GM12875 (cell line): ENCODE results near the gene DENND2A.
"Not testable (repeated sequence)": the region's sequence is repeated elsewhere in the genome, so short reads cannot be mapped to it uniquely, and the experiment has no call there.

Source experiments
- H3K4me3 ChIP-seq: one replicate; pipeline ENCODE4 v1.5.1; 2011; ENCODE audit warnings: low read depth, low read length, control low read depth
- CTCF ChIP-seq: IDR thresholded peaks from 2 replicates; pipeline ENCODE4 v1.5.1; 2011; ENCODE audit warnings: low read depth, mild to moderate bottlenecking, control low read depth, inconsistent platforms, low read length, moderate library complexity, borderline replicate concordance; ENCODE audit not compliant: insufficient read depth

The DENND2A gene

GRCh38 chr7:140540136-140540777 is 100.4 kb downstream of the DENND2A start:
- TF ChIP-seq CTCF = no peak
- H3K4me3 ChIP-seq = no peak overlapping the region

GRCh38 chr7:140539461-140539860 is 101.2 kb downstream of the DENND2A start:
- no peak overlapping the region for H3K4me3 ChIP-seq
- TF ChIP-seq CTCF = no peak

GRCh38 chr7:140537750-140538482 is 102.7 kb downstream of the DENND2A start:
- no peak for TF ChIP-seq CTCF
- H3K4me3 ChIP-seq = no peak overlapping the region

- TF ChIP-seq CTCF = no peak
Measured at GRCh38 chr7:140534743-140535142, 105.9 kb downstream of the DENND2A start.

GRCh38 chr7:140533394-140533872 is 107.2 kb downstream of the DENND2A start:
- H3K4me3 ChIP-seq = no peak overlapping the region
- no peak for TF ChIP-seq CTCF

More at GRCh38 chr7:140534743-140535142, 105.9 kb downstream of the DENND2A start:
- H3K4me3 ChIP-seq = no peak overlapping the region

- H3K4me3 ChIP-seq = not testable (repeated sequence)
Measured at GRCh38 chr7:140529428-140529827, 111.2 kb downstream of the DENND2A start.

- no peak for TF ChIP-seq CTCF
- no peak overlapping the region for H3K4me3 ChIP-seq
Measured at GRCh38 chr7:140526787-140527664, 113.6 kb downstream of the DENND2A start.
